ENCODE data around the gene STX16.
A peak's percentile ranks its signal among the peaks of the same experiment; 100 is the strongest.

Gene STX16

DNA sequence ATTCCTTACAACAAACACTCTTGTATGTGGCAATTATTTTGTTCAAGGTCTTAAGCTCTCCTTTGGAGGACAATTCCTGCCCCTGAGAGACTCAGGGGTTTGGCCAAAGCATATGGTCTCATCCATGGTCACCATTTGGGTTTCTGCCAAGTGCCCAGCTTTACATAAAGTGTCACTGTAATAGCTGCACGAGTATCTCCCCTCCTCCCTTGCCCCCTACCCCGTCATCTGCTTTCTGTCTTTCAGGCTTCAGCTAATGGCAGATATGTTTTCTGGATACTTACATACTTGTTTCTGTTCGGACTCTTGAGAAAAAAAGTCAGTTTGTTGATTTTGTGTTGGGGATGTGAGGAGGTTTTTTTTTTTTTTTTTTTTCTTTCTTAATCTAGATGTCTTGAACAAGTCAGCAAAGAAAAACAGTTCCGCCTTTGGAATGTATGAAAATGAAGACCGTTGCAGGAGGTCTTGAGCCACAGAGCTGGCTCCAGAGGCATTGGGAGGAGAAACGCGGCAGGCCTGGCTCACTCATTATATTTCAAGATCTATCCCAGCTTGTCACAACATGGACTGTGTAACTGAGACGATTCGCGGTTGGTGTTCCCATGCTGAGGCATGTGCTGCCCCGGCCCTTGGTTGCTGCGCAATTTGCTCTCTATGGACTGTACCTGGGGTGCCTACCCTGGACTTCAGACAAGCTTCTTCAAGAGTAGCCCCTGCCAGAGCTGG, 32.6 kb upstream of the STX16 start:
- no peak for DNase-seq (ENCODE audit: low read depth in 2 of 2)

DNA sequence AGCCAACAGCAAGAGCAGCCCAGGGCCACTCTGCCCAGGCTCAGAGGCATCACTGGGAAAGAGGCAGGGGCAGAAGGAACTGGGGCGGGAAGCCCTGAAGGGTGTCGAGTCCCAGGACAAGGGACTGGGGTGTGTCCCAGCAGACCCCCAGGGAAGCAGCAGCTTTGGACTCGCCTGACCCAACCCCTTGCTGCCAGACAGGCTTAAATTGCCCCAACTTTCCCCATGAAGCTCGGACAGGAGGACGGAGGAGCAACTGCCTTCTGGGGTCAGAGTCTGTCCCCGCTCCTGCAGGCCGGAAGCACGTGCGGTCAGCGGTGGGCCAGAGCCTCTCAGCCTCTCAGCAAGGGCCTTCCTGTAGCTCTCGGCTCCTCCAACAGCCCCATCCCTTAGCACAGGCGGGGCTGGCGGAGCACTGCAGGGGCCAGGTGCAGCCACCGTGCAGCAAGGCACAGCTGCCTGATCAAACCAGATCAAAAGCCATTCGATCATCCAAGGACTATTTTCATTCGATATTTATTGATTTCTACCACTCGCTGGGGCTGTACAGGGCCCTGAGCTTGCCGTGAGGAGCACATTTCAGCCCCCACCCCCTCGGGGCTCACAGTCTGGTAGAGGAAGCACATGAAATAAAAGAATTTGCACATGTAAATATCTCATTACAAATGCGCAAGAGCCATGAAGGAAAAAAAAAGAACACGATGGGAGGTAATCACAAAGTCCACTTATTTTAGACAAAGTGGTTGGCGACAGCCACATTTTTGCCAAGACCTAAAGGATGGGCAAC, 31.8 kb upstream of the STX16 start:
- no peak for DNase-seq (ENCODE audit: low read depth in 2 of 2)

DNA sequence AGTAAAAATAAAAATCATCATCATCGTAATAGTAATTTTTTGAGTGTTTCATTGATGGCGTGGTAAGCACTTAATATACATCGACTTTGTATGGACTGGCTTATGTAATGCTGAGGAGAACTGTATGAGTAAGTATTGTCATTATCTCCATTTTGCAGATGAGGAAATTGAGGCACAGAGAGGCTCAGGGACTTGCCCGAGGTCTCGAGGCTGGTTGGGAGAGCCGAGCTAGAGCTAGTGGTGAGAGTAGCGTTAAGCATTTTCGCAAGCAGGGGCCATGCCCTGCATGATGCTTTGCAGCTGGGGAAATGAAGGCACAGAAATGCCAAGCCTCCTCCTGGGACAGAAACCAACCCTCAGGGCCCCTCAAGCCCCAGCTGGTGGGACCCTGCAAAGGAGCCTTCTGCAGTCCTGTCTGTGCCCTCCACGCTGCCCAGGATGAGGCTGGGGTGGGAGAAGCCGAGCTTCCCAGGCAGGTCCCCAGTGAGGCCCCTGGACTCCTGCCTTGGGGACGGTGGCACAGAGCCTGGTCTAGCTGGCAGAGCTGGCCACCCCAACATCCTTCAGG, 31.1 kb upstream of the STX16 start:
- DNase-seq (ENCODE audit: low read depth in 2 of 2), result no peak

DNA sequence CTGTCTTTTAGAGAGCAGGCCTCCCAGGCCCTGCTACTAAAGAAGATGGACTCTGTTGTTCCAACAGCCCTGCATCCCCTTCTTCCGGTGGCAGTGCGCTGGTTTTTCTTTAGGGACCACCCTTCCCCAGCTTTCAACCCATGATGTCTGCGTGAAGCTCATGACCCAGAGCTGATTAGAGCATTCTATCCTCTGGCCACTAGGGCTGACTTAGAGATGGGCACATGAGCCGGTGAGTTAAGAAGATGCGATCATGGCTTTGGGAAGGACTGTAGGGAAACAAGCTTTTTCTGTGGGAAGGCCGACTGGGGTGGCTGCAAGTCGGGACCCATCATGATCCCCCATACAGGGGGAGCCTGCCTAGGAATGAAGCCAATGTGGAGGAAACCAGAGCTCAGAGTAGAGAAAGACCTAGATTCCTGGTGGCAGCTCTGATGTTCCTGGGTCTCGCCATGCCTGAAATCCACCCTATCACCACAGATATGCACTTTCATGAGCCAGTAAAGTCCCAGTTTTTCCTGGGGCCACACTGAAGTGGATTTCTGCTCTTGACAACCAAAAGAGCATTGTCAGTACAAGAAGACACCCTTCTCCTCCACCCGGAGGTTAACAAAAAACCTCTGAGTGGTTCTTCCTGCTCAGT, 29.1 kb upstream of the STX16 start:
- no peak for DNase-seq (ENCODE audit: low read depth in 2 of 2)

DNA sequence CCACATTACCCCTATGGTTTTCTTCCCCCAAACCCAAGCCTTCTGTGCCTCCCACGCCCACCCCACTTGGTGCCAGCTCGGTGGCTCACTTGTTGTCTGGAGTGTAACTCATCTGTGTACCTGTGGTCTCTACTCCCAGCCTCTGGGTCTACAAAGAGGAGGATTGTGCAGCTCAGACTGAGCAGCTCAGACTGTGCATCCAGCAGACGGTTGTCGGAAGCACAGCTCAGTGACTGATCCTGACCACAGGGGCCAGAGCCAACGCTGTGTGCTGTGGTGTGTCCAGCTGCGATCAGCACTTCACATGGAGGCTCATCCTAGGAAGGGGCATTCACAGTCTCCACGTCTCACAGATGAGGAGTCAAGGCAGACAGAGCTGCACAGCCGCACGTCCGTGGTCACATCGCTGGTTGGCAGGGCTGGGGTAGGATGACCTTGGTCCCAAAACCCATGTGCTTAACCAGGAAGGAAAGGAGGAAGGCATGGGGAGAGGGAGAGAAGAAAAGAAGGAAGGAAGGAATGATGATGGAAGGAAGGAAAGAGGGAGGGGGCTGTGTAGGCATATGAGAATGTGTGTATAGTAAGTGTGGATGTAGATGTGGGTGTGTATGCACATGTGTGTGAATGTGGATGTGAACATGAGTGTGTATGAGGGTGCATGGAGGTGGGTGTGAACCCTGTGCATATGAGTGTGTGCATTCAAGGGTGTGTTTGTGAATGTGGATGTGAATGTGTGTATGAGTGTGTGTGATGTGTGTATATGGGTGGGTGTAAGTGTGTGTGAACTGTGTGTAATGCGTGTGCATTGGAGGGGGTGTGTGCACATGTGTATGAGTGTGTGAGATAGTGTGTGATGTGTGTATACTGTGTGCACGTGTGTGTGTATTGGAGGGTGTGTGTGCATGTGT, 28.2 kb upstream of the STX16 start:
- DNase-seq (ENCODE audit: low read depth in 2 of 2), result no peak

DNA sequence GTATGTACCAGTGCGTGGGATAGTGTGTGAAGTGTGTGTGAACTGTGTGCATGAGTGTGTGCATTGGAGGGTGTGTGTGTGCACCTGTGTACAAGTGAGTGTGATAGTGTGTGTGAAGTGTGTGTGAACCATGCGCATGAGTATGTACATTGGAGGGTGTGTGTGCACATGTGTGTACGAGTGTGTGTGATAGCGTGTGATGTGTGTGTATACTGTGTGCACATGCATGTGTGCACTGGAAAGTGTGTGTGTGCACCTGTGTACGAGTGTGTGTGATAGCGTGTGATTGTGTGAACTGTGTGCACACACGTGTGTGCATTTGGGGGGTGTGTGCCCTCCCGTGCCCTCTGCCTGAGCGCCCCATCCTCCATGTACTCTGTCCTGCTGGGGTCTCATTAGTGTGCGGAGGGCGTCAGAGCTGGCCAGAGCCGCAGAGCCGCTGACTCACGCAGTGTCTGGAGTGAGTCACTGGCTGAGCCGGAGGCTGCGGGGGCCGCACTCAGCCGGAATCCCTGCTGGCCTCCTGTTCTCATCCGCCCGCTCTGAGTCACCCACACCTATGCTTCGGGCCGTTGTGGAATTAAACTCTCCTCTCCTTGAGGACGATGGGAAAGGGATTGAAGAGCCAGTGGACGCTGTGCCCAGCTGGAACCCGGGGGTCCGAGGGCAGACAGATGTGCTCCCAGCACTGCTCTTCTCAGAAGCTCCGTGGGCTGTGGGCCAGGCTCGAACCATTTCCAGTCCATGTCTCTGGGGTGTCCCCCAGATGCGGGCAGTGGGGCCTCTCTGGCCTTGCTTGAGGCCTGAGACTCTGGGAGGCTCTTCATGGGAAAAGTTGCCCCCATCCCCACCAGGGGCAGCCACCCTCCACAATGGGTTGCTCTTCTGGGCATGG, 27.3 kb upstream of the STX16 start:
- no peak for DNase-seq (ENCODE audit: low read depth in 2 of 2)

DNA sequence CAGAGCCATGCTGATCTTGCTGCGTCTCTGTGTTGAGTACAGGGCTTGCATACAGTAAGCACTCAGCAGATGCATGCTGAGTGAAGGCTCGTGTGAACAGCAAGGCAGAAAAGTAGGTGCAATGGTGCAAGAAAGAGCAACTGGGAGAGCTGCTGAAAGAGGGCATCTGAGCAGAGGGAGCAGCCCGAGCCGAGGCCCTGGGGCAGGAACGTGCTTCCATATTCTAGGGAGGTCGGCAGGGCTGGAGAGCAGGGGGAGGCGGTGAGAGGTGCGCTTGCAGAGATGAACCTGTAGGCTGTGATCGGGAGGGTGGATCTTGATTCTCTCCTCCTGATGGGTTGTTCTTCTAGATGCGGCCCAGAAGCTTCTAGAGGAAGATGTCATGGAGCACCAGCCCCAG, 26.4 kb upstream of the STX16 start:
- no peak for DNase-seq (ENCODE audit: low read depth in 2 of 2)

DNA sequence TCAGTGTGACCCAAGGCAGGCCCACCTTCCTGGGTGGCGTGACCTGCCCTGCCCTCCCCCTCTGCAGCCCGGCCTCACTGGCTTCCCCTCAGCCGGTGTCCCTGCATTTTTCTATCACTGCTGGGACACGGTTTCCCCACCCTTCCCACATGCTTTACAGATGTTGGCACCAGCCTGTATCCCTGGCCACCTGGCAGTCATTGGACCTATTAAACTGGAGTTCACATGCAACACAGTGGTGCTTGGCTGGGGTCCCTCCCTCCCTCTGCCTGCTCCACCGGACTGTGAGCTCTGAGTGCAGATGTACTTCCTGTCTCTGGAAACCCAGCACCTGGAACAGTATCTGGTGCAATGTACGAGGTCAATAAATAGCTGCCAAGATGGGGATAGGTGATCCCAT, 25.5 kb upstream of the STX16 start:
- no peak for DNase-seq (ENCODE audit: low read depth in 2 of 2)

DNA sequence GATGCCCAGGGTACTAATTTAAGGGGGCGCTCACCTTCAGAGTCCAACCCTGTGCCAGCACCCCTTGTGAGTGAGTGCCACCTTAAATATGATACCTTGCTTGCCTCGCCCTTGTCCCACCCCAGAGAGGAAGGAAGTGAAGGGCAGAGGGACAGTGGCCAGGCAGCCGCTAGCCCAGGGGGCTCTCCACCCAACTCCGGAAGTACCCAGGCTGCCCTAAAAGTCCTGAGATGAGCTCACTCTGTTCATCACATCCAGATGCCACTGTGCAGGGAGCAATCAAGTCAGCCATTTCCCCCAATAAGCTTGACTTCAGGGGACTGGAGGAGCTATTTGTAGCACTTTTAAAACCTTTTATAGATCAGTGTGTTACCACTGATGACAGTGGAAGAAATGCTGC, 25.0 kb upstream of the STX16 start:
- no peak for DNase-seq (ENCODE audit: low read depth in 2 of 2)

DNA sequence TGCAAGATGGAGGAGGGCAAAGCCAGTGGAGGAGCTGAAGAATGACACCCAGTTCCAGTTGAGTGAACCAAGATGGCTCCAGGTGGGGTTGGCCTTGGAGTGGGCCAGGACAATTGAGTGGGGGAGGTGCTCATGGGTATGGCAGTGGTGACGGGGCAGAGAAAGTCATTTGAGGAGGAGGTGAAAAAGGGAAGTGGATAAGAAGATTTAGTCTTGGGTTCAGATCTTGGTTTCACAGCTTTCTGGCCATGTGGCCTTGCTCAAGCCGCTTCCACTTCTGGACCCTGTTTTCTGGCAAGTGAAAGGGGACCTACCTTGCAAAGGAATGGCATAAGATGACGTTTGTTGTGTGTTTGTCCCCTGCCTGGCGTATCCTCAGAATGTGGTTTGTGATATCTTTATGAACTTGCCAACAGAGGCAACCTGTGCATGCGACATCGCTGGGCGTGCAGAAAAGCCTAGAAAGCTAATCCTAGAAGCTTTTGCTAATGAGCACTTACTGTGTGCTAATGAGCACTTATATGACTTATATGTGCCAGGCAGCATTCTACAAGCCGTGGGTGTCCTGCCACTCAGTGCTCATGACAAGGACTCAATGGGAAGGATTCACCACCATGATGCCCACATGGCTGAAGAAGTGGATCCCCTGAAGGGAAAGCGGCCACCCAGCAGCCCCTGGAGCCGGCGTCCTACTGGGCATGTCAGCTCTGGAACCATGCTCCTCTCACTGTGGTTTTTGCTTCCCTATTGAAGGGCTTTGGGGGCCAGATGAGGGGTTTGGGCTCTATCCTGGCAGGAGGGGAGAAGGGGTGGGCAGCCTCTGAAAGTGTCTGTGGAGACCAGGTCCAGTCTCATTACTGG, 23.6 kb upstream of the STX16 start:
- DNase-seq (ENCODE audit: low read depth in 2 of 2), result no peak

DNA sequence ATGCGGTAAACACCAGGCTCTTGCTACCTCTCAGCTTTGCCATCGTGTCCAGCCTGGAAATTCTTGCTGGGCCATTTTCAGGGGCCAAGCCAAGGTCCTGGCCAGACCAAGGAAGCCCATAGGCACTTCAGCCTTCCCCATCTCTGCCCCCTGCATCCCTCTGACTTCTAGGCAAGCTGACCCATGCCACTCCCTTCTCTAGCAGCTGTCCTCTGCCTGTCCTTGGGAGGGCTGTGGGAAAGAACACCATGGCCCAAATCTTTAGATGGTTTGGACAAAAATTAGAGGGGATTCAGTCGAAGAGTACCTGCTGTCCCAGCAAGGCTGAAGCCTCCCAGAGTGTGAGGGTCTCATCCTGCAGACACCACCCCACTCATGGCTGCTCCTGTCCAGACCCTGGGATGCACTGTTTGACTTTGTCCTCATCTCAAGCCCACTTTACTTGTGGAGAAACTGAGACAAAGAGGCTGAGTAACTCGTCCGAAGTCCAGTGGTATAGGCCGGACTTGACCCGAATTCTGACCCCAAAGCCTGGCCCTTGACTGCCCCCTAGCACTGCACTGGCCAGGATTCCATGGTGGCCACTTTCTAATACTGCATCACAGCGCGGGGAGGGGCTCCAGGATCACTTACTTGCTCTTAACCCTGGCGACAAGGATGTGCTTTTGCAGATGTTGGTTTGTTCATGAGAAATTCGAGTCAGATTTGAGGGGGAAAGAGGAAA, 22.4 kb upstream of the STX16 start:
- no peak for DNase-seq (ENCODE audit: low read depth in 2 of 2)

DNA sequence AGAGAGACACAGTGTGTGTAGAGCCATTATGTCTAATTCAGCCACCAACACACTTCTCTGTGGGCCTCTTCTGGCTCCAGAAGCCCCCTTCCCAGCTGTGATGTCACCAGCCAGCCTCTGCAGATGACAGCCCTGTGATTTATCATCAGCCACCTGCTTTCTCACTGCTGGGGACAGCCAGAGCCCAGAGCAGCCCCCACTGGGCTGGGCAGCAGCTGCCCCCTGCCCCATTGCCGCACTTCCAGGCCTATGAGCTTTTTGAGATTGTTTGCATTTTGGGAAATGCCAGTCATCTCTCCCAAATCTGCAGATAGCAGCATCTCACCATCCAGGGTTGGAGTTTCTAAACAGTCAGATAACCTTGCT, 21.9 kb upstream of the STX16 start:
- no peak for DNase-seq (ENCODE audit: low read depth in 2 of 2)

DNA sequence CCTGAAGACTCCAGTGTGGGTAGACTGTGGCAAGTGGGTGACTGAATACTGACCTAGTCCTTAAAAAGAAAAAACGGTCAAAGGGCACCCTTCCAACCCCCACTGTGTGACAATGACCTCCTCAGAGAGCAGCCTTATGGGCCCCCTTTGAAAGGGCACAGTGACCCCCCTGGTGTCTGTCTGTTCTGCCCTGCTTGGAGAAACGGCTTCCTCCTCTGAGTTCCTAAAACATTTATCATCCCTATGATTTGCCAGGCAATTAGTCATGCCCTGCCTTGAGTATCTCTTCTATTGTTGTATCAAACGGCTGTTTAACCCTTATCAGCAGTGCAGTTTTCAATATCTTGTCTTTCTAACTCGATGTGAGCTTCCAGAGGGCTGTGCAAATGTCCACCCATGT, 21.0 kb upstream of the STX16 start:
- no peak for DNase-seq (ENCODE audit: low read depth in 2 of 2)

DNA sequence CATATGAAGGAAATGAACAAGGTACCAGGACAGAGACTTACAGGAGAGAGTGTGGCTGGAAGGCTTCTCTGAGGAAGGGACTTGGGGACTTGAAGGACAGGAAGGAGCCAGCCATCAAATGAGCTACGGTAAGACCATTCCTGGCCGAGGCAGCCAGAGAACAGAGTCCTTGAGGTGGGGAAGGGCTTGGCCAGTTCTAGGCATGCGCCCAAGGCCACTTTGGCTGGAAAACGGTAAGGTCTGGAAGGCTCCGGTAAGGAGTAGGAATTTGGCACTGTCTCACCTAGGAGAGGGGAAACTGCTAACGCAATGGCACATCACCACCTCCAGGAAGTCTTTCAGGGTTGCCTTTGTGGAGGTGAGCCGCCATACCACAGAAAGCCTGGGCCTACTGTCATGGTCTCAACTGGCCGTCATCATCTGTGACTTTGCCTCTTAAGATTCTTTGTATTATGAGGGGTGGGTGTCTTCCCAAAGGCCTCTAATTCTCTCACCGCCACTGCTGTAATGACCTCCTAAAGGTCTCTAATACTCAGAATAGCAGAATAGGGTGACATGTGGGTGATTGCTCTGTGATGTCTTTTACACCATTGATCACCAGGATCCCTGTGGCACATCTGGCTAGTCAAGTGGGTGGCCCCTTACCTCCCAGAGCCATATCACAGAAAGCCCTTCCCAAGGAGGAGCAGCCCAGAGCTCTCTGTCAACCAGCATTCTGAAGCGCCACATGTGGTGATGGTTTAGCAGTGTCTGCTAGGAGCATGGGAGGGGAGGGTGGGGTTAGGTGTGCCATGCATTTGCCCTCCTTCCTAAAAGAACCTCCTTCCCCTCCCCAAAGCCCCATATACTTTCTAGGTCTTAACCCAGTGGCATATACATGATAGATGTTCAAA, 17.7 kb upstream of the STX16 start:
- no peak for DNase-seq (ENCODE audit: low read depth in 2 of 2)

DNA sequence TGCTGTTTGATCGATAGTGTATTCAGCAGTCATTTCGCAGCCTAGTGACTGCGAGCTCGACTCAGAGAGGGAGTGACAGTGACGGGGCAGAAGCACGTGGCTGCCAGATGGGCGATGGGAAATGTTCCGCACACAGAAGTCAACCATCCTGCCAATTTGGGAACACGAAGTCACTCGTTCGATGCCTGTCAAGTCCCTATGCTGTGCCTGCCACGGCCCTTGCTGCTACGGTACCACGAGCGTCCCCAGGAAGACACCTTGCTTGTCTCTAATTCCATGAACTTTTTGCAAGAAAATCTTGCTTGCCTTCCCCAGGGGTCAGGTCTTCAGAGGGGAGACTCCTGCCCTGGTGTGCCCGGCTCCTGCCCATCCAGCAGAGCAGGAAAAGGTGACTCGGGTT, 17.0 kb upstream of the STX16 start:
- DNase-seq (ENCODE audit: low read depth in 2 of 2), result no peak

DNA sequence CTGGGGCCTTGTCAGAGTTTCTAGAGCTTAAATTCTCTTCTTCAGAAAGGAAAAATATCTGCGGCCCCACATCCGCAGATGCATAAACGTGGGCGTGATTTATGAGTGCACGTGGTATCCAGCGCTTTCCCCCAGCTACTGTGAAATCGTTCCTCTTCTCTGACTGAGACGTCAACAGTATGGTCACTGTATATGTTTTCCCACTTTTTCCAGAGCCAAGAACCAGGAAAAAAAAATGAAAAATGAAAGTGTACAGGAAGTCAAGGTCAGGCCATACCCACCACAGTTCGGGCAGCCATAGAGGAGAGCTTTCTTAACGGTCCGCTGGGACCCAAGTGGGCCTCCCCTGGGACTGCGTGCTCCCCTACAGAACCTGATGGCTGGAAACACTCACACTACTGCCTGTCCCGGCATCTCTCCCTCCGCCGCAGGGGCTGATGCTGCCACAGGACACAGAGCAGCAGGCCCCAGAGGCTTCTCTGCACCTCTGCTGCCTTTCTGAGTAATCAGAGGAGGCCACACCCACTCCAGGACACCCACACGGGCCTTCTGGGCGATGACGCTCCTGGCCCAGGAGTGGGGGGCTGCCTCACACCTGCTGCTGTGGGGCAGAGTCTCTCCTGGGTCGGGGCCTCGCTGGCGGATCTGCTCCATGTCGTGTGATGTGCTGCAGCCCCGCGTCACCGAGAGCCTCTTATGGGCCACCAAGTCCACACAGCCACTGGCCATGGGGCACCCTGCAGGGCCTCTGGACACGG, 16.4 kb upstream of the STX16 start:
- peak; percentile 33 to 43 for DNase-seq (ENCODE audit: low read depth in 2 of 2)

DNA sequence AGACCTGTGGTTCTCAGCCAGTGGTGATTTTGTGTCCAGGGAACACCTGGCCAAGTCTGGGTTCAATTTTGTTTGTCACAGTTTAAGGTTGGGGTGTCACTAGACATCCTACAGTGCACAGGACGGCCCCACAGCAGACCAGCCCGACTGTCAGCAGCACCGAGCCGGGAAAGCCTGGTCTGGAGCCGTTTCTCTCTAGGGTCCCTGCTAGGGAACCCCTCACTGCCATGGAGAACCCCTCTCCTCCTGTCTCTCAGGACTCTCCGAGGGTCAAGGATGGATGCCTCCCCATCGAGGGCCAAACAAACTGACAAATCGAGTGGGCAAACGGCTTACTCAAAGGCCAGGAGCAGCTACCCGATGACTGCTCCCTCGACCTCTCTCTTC, 15.8 kb upstream of the STX16 start:
- no peak for DNase-seq (ENCODE audit: low read depth in 2 of 2)

Data from stimulated activated CD8-positive, alpha-beta memory T cell treated with anti-CD3 and anti-CD28 coated beads, Interleukin-15, amount 100 ng/mL, for 48 hours (primary cell).